ENCODE results near the gene ELAVL1. TPM values are rescaled to one million over a fixed set of nuclear protein-coding genes. Genes with fewer than 3 reads are reported as not detected.

Gene ELAVL1
- total and polyA plus RNA-seq, 2 experiments from 2014 or later = 57.7 to 89.9 TPM

- H3K79me2 ChIP-seq = peaks cover 90% of the 10 kb centered on the region
- no peaks in the 10 kb centered on the region for H3K27me3 ChIP-seq
- no peak overlapping the region for H3K27ac ChIP-seq
- TF ChIP-seq CTCF (IDR thresholded peaks at IDR 0.05; ENCODE audit: poor library complexity) = no peak
- no peak for TF ChIP-seq EZH2 (IDR thresholded peaks at IDR 0.05; ENCODE audit: borderline replicate concordance)
- no peak for TF ChIP-seq EZH2phosphoT487 (IDR thresholded peaks at IDR 0.05; ENCODE audit: low read depth, severe bottlenecking, unreplicated experiment)
- H3K4me1 ChIP-seq (ENCODE audit: insufficient read depth) = no peaks in the 10 kb centered on the region
- 88% methylated on average over 23 of the region's 23 CpGs for WGBS (ENCODE audit: low lambda C conversion rate, missing lambda C conversion rate)
- no peak overlapping the region for H3K4me3 ChIP-seq
- no peaks in the 10 kb centered on the region for H3K9me2 ChIP-seq (replicated peaks; ENCODE audit: insufficient read depth)
- peaks cover 70% of the 10 kb centered on the region for H4K20me1 ChIP-seq (ENCODE audit: insufficient read depth, poor library complexity, severe bottlenecking)
- H3K36me3 ChIP-seq (replicated peaks; ENCODE audit: insufficient read depth, low read depth) = no peaks in the 10 kb centered on the region
- no peaks in the 10 kb centered on the region for H3K9me3 ChIP-seq (ENCODE audit: low read depth)
- no peak for DNase-seq (ENCODE audit: low spot score)
- H2AFZ ChIP-seq = no peak overlapping the region
- H3K4me2 ChIP-seq = no peak overlapping the region
Measured at GRCh38 chr19:7986321-7987113, 18.9 kb downstream of the ELAVL1 start.

GRCh38 chr19:7985481-7985911, 19.9 kb downstream of the ELAVL1 start:
- H3K36me3 ChIP-seq (replicated peaks; ENCODE audit: insufficient read depth, low read depth) = no peaks in the 10 kb centered on the region
- no peaks in the 10 kb centered on the region for H3K9me3 ChIP-seq (ENCODE audit: low read depth)
- H4K20me1 ChIP-seq (ENCODE audit: insufficient read depth, poor library complexity, severe bottlenecking) = peaks cover 68% of the 10 kb centered on the region

GRCh38 chr19:7983995-7984837, 21.2 kb downstream of the ELAVL1 start:
- H3K9me3 ChIP-seq (ENCODE audit: low read depth) = no peaks in the 10 kb centered on the region
- no peak overlapping the region for H3K4me3 ChIP-seq
- no peaks in the 10 kb centered on the region for H3K36me3 ChIP-seq (replicated peaks; ENCODE audit: insufficient read depth, low read depth)
- WGBS (ENCODE audit: low lambda C conversion rate, missing lambda C conversion rate) = 97% methylated on average over 14 of the region's 14 CpGs
- no peak for DNase-seq (ENCODE audit: low spot score)
- H4K20me1 ChIP-seq (ENCODE audit: insufficient read depth, poor library complexity, severe bottlenecking) = peaks cover 61% of the 10 kb centered on the region
- TF ChIP-seq CTCF (IDR thresholded peaks at IDR 0.05; ENCODE audit: poor library complexity) (no peak), EZH2phosphoT487 (IDR thresholded peaks at IDR 0.05; ENCODE audit: low read depth, severe bottlenecking, unreplicated experiment) (no peak), EZH2 (IDR thresholded peaks at IDR 0.05; ENCODE audit: borderline replicate concordance) (no peak)
- H3K27ac ChIP-seq = no peak overlapping the region
- H3K4me1 ChIP-seq (ENCODE audit: insufficient read depth) = no peaks in the 10 kb centered on the region
- no peak overlapping the region for H2AFZ ChIP-seq
- peaks cover 68% of the 10 kb centered on the region for H3K79me2 ChIP-seq
- no peaks in the 10 kb centered on the region for H3K27me3 ChIP-seq
- no peak overlapping the region for H3K4me2 ChIP-seq
- no peaks in the 10 kb centered on the region for H3K9me2 ChIP-seq (replicated peaks; ENCODE audit: insufficient read depth)

More at GRCh38 chr19:7985481-7985911, 19.9 kb downstream of the ELAVL1 start:
- no peaks in the 10 kb centered on the region for H3K27me3 ChIP-seq
- no peaks in the 10 kb centered on the region for H3K9me2 ChIP-seq (replicated peaks; ENCODE audit: insufficient read depth)
- no peak for TF ChIP-seq EZH2phosphoT487 (IDR thresholded peaks at IDR 0.05; ENCODE audit: low read depth, severe bottlenecking, unreplicated experiment)
- DNase-seq (ENCODE audit: low spot score) = no peak
- H3K27ac ChIP-seq = no peak overlapping the region
- H3K79me2 ChIP-seq = peaks cover 81% of the 10 kb centered on the region
- no peaks in the 10 kb centered on the region for H3K4me1 ChIP-seq (ENCODE audit: insufficient read depth)
- H2AFZ ChIP-seq = no peak overlapping the region
- no peak overlapping the region for H3K4me2 ChIP-seq
- H3K4me3 ChIP-seq = no peak overlapping the region
- WGBS (ENCODE audit: low lambda C conversion rate, missing lambda C conversion rate) = 92% methylated on average over 5 of the region's 7 CpGs

Data from hepatocyte (in vitro differentiated cells).